Gastroesophageal sphincter (tissue), 4 donors: ENCODE measurements around the gene UBL3. TPM values are rescaled to one million over a fixed set of nuclear protein-coding genes. Genes with fewer than 3 reads are reported as not detected.
A peak's percentile ranks its signal among the peaks of the same experiment; 100 is the strongest.

Experiments
- ATAC-seq: fragments of 150-250 bp; one replicate; pipeline ENCODE4 v1.9.1; 2016; ENCODE audit warnings: mild to moderate bottlenecking, moderate library complexity
- H3K27ac ChIP-seq, 4 donors: fragments of 200-600 bp; sonication (generic) in 3 of 4; 1 replicate in 3 of 4; 2 replicates in 1 of 4; pipeline ENCODE4 v1.5.1; 2016 to 2019
- H3K27me3 ChIP-seq: fragments of 200-600 bp; sonication (generic); one replicate; pipeline ENCODE4 v1.5.1; 2019
- H3K36me3 ChIP-seq, 2 donors: fragments of 200-600 bp; sonication (generic); one replicate each; pipeline ENCODE4 v1.5.1; 2019; ENCODE audit warnings: control low read depth in 1 of 2
- H3K4me1 ChIP-seq, 3 donors: fragments of 200-600 bp; sonication (generic); 1 replicate in 2 of 3; 2 replicates in 1 of 3; pipeline ENCODE4 v1.5.1; 2016 to 2019; ENCODE audit warnings: control low read depth in 2 of 3
- H3K4me3 ChIP-seq, 2 donors: fragments of 200-600 bp; sonication (generic); one replicate each; pipeline ENCODE4 v1.5.1; 2019; ENCODE audit warnings: mild to moderate bottlenecking in 1 of 2, moderate library complexity in 1 of 2
- H3K9me3 ChIP-seq, 3 donors: fragments of 200-600 bp; sonication (generic); one replicate each; pipeline ENCODE4 v1.5.1; 2017 to 2019; ENCODE audit warnings: control low read depth in 2 of 3
- EP300 ChIP-seq: sonication (generic); formaldehyde crosslinking; IDR thresholded peaks from one replicate; pipeline ENCODE4 v1.6.1; 2017; ENCODE audit warnings: antibody characterized with exemption, mild to moderate bottlenecking
- POLR2A ChIP-seq, 2 donors: fragments of 450-650 bp; IDR thresholded peaks; one replicate each; pipeline ENCODE4 v1.6.1; 2017; ENCODE audit warnings: antibody characterized with exemption in 2 of 2, mild to moderate bottlenecking in 2 of 2, moderate library complexity in 1 of 2
- POLR2AphosphoS5 ChIP-seq: sonication (generic); formaldehyde crosslinking; IDR thresholded peaks from one replicate; pipeline ENCODE4 v1.6.1; 2017; ENCODE audit warnings: antibody characterized with exemption
- WGBS, 2 donors: methylation state at CpG; one replicate each; pipeline ENCODE4 v1.1.5; 2018; ENCODE audit warnings: low coverage in 1 of 2; 5-methylcytosine and 5-hydroxymethylcytosine counted together
- total RNA-seq, 4 donors: library from RNA; depleted of rRNA; stranded (reverse); fragments of >200 nt; gene quantifications; one replicate each; pipeline ENCODE4 v1.1.0, GENCODE V29; 2016
- TF ChIP-seq, protein P1 (sequence below), 4 experiments: fragments of 200-600 bp in 2 of 4; fragments of 450-650 bp in 2 of 4; sonication (generic) in 1 of 4; IDR thresholded peaks; one replicate each; pipeline ENCODE4 v1.5.1; 2017 to 2019; ENCODE audit warnings: antibody characterized with exemption in 4 of 4, mild to moderate bottlenecking in 2 of 4, moderate library complexity in 2 of 4

The UBL3 gene
- total RNA-seq, 4 donors from 2014 or later = 36.7 to 46.7 (median 38.6) TPM

- Histone ChIP-seq H3K27me3 (no peaks in the 10 kb centered on the region), H3K4me3 (no peak overlapping the region), H3K4me1 (peaks cover 5 to 71% (median 12%) of the 10 kb centered on the region in 3 donors), H3K27ac (no peak overlapping the region), H3K36me3 (no peaks in the 10 kb centered on the region), H3K9me3 (no peaks in the 10 kb centered on the region)
- no peak for ATAC-seq
- 58 to 72% methylated on average over 6 to 7 of the region's 7 CpGs for WGBS, 2 donors
- TF ChIP-seq EP300 (no peak), POLR2AphosphoS5 (no peak), POLR2A (IDR thresholded peaks at IDR 0.05) (no peak)
- TF ChIP-seq, protein P1, sequence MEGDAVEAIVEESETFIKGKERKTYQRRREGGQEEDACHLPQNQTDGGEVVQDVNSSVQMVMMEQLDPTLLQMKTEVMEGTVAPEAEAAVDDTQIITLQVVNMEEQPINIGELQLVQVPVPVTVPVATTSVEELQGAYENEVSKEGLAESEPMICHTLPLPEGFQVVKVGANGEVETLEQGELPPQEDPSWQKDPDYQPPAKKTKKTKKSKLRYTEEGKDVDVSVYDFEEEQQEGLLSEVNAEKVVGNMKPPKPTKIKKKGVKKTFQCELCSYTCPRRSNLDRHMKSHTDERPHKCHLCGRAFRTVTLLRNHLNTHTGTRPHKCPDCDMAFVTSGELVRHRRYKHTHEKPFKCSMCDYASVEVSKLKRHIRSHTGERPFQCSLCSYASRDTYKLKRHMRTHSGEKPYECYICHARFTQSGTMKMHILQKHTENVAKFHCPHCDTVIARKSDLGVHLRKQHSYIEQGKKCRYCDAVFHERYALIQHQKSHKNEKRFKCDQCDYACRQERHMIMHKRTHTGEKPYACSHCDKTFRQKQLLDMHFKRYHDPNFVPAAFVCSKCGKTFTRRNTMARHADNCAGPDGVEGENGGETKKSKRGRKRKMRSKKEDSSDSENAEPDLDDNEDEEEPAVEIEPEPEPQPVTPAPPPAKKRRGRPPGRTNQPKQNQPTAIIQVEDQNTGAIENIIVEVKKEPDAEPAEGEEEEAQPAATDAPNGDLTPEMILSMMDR (IDR thresholded peaks at IDR 0.05) = no peak
Measured at GRCh38 chr13:29805994-29806979, 44.1 kb downstream of the UBL3 start.

DNA sequence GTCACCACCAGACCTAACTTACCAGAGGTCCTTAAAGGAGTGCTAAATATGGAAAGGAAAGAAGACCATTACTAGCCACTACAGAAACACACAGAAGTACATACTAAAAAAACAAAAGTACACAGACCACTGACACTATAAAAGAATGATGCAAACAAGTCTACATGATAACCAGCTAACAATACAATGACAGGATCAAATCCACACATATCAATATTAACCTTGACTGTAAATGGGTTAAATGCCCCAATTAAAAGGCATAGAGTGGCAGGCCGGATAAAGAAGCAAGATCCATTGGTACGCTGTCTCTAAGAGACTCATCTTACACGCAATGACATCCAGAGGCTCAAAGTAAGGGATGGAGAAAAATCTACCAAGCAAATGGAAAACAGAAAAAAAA is 47.2 kb downstream of the UBL3 start:
- Histone ChIP-seq H3K4me1 (peaks cover 0 to 40% (median 3%) of the 10 kb centered on the region in 3 donors), H3K4me3 (no peak overlapping the region), H3K27me3 (no peaks in the 10 kb centered on the region), H3K9me3 (no peaks in the 10 kb centered on the region), H3K36me3 (no peaks in the 10 kb centered on the region), H3K27ac (no peak overlapping the region)
- 75 to 100% methylated on average over 3 of the region's 3 CpGs for WGBS, 2 donors
- TF ChIP-seq POLR2A (IDR thresholded peaks at IDR 0.05) (no peak), POLR2AphosphoS5 (no peak)
- no peak for ATAC-seq

DNA sequence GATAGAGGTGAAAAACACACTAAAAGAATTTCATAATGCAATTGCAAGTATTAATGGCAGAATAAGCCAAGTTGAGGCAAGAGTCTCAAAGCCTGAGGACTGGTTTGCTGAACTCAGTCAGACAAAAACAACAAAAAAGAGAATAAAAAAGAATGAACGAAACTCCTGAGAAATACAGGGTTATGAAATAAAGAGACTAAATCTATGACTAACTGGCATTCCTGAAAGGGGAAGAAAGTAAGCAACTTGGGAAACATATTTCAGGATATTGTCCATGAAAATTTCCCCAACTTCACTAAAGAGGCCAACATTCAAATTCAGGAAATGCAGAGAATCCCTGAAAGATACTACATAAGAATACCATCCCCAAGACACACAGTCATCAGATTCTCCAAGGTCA is 47.8 kb downstream of the UBL3 start:
- ATAC-seq = peak; percentile 36
- Histone ChIP-seq H3K27ac (no peak overlapping the region), H3K27me3 (no peaks in the 10 kb centered on the region), H3K9me3 (no peaks in the 10 kb centered on the region), H3K4me1 (peaks cover 0 to 39% (median 3%) of the 10 kb centered on the region in 3 donors), H3K4me3 (no peak overlapping the region), H3K36me3 (no peaks in the 10 kb centered on the region)
- TF ChIP-seq POLR2A (IDR thresholded peaks at IDR 0.05) (no peak), EP300 (no peak), POLR2AphosphoS5 (no peak)
- TF ChIP-seq, protein P1 (IDR thresholded peaks at IDR 0.05) = no peak
- WGBS, 2 donors = 100% methylated on average over 1 of the region's 1 CpG; no CpG with 5 or more reads in 1 of the 2 donors

- no peaks in the 10 kb centered on the region for H3K9me3 ChIP-seq
- WGBS, 2 donors = 67 to 85% methylated on average over 1 to 4 of the region's 4 CpGs
- H3K4me3 ChIP-seq = no peak overlapping the region
- H3K4me1 ChIP-seq = peaks cover 0 to 36% (median 3%) of the 10 kb centered on the region in 3 donors
- no peak overlapping the region for H3K27ac ChIP-seq
- no peak for ATAC-seq
- no peaks in the 10 kb centered on the region for H3K36me3 ChIP-seq
- TF ChIP-seq POLR2AphosphoS5 (no peak), EP300 (no peak), POLR2A (IDR thresholded peaks at IDR 0.05) (no peak)
- TF ChIP-seq, protein P1 (IDR thresholded peaks at IDR 0.05) = no peak
- no peaks in the 10 kb centered on the region for H3K27me3 ChIP-seq
Measured at GRCh38 chr13:29801737-29802305, 48.6 kb downstream of the UBL3 start.

DNA sequence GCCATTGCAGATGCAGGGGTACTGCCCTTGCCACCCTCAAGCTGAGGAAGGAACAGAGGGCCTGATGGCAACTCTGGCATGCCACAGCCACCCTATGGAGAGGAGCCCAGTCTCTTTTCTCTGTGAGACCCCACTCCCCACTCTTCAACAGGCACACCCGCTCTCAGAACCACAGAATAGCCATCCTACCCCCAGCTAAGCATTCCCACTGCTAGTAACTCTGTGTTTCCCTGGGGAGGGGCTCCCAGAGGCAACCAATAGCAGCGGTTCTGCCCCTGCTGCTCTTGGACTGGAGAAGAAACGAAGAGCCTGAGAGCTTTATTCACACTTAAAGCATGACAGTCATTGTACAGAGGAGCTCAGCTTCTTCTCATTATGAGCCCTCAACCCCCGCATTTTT is 49.3 kb downstream of the UBL3 start:
- TF ChIP-seq POLR2A (IDR thresholded peaks at IDR 0.05) (no peak), POLR2AphosphoS5 (no peak), EP300 (no peak)
- TF ChIP-seq, protein P1 (IDR thresholded peaks at IDR 0.05) = no peak
- WGBS, 2 donors = 60 to 83% methylated on average over 1 to 3 of the region's 4 CpGs

More for the DNA sequence above, 49.3 kb downstream of the UBL3 start:
- H3K4me1 ChIP-seq = peaks cover 0 to 29% (median 0%) of the 10 kb centered on the region in 3 donors
- no peak for ATAC-seq
- H3K4me3 ChIP-seq = no peak overlapping the region
- no peak overlapping the region for H3K27ac ChIP-seq
- no peaks in the 10 kb centered on the region for H3K9me3 ChIP-seq
- H3K36me3 ChIP-seq = no peaks in the 10 kb centered on the region
- H3K27me3 ChIP-seq = no peaks in the 10 kb centered on the region
